Stimulated activated CD4-positive, alpha-beta T cell treated with anti-CD3 and anti-CD28 coated beads, Interleukin-12 subunit alpha, Interleukin-12 subunit beta, amount 100 ng/mL, for 48 hours (primary cell): ENCODE measurements around the gene RGS3.

Experiments used
- DNase-seq, 3 donors: peaks; one replicate each; pipeline ENCODE4 v3.0.0-alpha.2; 2020; ENCODE audit warnings: low read depth in 2 of 3, low spot score in 1 of 3

Gene RGS3

GRCh38 chr9:113529336-113530009, 65.9 kb downstream of the RGS3 start:
- no peak for DNase-seq

- no peak for DNase-seq
Observed at GRCh38 chr9:113530022-113530635, 66.6 kb downstream of the RGS3 start.

GRCh38 chr9:113530942-113531341, 67.4 kb downstream of the RGS3 start:
- DNase-seq, result no peak

GRCh38 chr9:113531919-113532808, 68.6 kb downstream of the RGS3 start:
- no peak for DNase-seq

- no peak for DNase-seq
Observed at GRCh38 chr9:113532809-113533190, 69.3 kb downstream of the RGS3 start.

- DNase-seq, result no peak
Observed at GRCh38 chr9:113533335-113534225, 70.1 kb downstream of the RGS3 start.

GRCh38 chr9:113535756-113536155, 72.2 kb downstream of the RGS3 start:
- no peak for DNase-seq

- DNase-seq, result no peak
Observed at GRCh38 chr9:113536166-113536482, 72.6 kb downstream of the RGS3 start.

- no peak for DNase-seq
Observed at GRCh38 chr9:113536483-113537228, 73.1 kb downstream of the RGS3 start.

GRCh38 chr9:113537229-113537810, 73.8 kb downstream of the RGS3 start:
- no peak for DNase-seq

GRCh38 chr9:113538131-113538530, 74.6 kb downstream of the RGS3 start:
- DNase-seq, result no peak

- DNase-seq, result no peak
Observed at GRCh38 chr9:113538701-113539430, 75.3 kb downstream of the RGS3 start.

- DNase-seq, result no peak
Observed at GRCh38 chr9:113540466-113540865, 76.9 kb downstream of the RGS3 start.

- DNase-seq, result no peak
Observed at GRCh38 chr9:113541019-113541900, 77.7 kb downstream of the RGS3 start.

GRCh38 chr9:113542006-113542405, 78.5 kb downstream of the RGS3 start:
- DNase-seq, result no peak

GRCh38 chr9:113542741-113543140, 79.2 kb downstream of the RGS3 start:
- DNase-seq, result no peak

- DNase-seq, result no peak
Observed at GRCh38 chr9:113543296-113543981, 79.9 kb downstream of the RGS3 start.

GRCh38 chr9:113543982-113544303, 80.4 kb downstream of the RGS3 start:
- no peak for DNase-seq
